ENCODE data around the gene CREG2.
A peak's percentile ranks its signal among the peaks of the same experiment; 100 is the strongest.

CREG2 gene

GRCh38 chr2:101418460-101419095, 31.3 kb upstream of the CREG2 start:
- no peak for TF ChIP-seq CTCF (IDR thresholded peaks at IDR 0.05; ENCODE audit: insufficient read depth, low read depth, low read length, missing control alignments)
- DNase-seq (ENCODE audit: low read depth): peak; percentile 28
- H3K4me3 ChIP-seq (ENCODE audit: low read length): no peak overlapping the region

- no peak overlapping the region for H3K4me3 ChIP-seq (ENCODE audit: low read length)
- no peak for TF ChIP-seq CTCF (IDR thresholded peaks at IDR 0.05; ENCODE audit: insufficient read depth, low read depth, low read length, missing control alignments)
- DNase-seq (ENCODE audit: low read depth): no peak
Observed at GRCh38 chr2:101416609-101417008, 29.3 kb upstream of the CREG2 start.

- no peak for TF ChIP-seq CTCF (IDR thresholded peaks at IDR 0.05; ENCODE audit: insufficient read depth, low read depth, low read length, missing control alignments)
- H3K4me3 ChIP-seq (ENCODE audit: low read length): no peak overlapping the region
- no peak for DNase-seq (ENCODE audit: low read depth)
Observed at GRCh38 chr2:101415884-101416283, 28.6 kb upstream of the CREG2 start.

- no peak for DNase-seq (ENCODE audit: low read depth)
- H3K4me3 ChIP-seq (ENCODE audit: low read length): no peak overlapping the region
- TF ChIP-seq CTCF (IDR thresholded peaks at IDR 0.05; ENCODE audit: insufficient read depth, low read depth, low read length, missing control alignments): no peak
Observed at GRCh38 chr2:101415220-101415619, 27.9 kb upstream of the CREG2 start.

GRCh38 chr2:101412092-101412694, 24.9 kb upstream of the CREG2 start:
- no peak for TF ChIP-seq CTCF (IDR thresholded peaks at IDR 0.05; ENCODE audit: insufficient read depth, low read depth, low read length, missing control alignments)

GRCh38 chr2:101410746-101411145, 23.4 kb upstream of the CREG2 start:
- no peak for TF ChIP-seq CTCF (IDR thresholded peaks at IDR 0.05; ENCODE audit: insufficient read depth, low read depth, low read length, missing control alignments)
- peak; percentile 66 for DNase-seq (ENCODE audit: low read depth)

More at GRCh38 chr2:101412092-101412694, 24.9 kb upstream of the CREG2 start:
- DNase-seq (ENCODE audit: low read depth): no peak
- no peak overlapping the region for H3K4me3 ChIP-seq (ENCODE audit: low read length)

GRCh38 chr2:101410114-101410513, 22.8 kb upstream of the CREG2 start:
- H3K4me3 ChIP-seq (ENCODE audit: low read length): no peak overlapping the region
- DNase-seq (ENCODE audit: low read depth): no peak
- no peak for TF ChIP-seq CTCF (IDR thresholded peaks at IDR 0.05; ENCODE audit: insufficient read depth, low read depth, low read length, missing control alignments)

More at GRCh38 chr2:101410746-101411145, 23.4 kb upstream of the CREG2 start:
- no peak overlapping the region for H3K4me3 ChIP-seq (ENCODE audit: low read length)
